SK-N-SH (cell line): ENCODE measurements around the gene KCNH4.

Source experiments
- CHD2 ChIP-seq: fragments of 150-350 bp; IDR thresholded peaks from 2 replicates; pipeline ENCODE4 v1.6.1; 2018; ENCODE audit warnings: low read length; ENCODE audit not compliant: partially characterized antibody
- CTCF ChIP-seq: fragments of 200-600 bp; sonication (generic); IDR thresholded peaks from 2 replicates; pipeline ENCODE4 v1.6.1; 2017; ENCODE audit warnings: antibody characterized with exemption, mild to moderate bottlenecking, moderate library complexity
- ELF1 ChIP-seq: IDR thresholded peaks from 2 replicates; pipeline ENCODE4 v1.4.0; 2012
- JUND ChIP-seq: IDR thresholded peaks from 2 replicates; pipeline ENCODE4 v1.4.0; 2012
- MEF2A ChIP-seq: IDR thresholded peaks from 2 replicates; pipeline ENCODE4 v1.4.0; 2012; ENCODE audit warnings: low read depth, borderline replicate concordance
- POLR2AphosphoS5 ChIP-seq: IDR thresholded peaks from 2 replicates; pipeline ENCODE4 v1.6.1; 2012; ENCODE audit warnings: low read depth, low read length
- RFX5 ChIP-seq: IDR thresholded peaks from 2 replicates; pipeline ENCODE4 v1.6.1; 2012; ENCODE audit warnings: mild to moderate bottlenecking, improper control_type of control experiment, low read length
- TAF1 ChIP-seq: IDR thresholded peaks from 2 replicates; pipeline ENCODE4 v1.6.1; 2012; ENCODE audit warnings: low read depth, mild to moderate bottlenecking, low read length, moderate library complexity, borderline replicate concordance

DNA sequence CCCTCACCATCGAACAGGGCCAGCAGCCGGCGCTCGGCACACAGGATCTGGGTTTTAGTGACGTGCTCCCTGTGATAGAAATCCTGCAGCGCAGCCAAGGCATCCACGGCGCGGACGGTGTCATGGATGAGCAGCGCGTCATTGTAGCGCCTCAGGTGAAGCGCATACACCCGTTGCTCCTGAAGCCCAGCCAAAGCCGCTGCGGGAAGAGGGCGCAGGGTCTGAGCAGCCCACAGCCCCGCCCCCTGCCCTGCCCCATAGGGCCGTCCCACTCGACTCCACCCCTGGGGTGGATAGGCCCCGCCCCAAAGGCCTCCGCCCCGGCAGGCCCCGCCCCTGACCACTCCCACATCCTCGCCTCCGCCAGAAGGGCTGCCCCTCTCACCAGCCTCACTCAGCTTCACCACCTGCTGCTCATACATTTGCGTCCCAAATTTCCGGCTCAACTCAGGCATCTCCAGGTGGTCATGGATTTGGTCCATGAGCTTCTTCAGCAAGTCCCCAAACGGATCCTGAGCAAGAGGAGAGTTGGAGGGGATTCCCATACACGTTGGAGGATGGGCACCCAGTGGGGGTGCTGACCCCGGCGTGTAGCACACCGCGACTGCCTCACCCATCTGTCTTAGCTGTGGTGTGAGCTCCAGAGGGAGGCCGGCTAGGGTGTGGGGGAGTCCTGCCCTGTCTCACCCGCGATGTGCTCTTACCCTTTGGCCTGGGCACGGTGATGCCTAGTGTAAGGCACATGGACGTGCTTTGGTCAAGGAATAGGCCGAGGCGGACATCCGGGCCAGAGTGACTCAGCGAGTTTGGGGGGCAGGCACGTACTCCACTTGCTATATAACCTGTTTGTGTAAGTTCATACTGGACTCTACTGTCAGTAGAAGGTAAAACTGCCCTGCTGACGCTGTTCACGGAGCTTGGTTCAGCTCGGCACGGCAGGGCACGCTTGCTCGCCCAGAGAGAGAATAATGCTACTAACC lies 73.1 kb downstream of the KCNH4 start:
- TF ChIP-seq CHD2: no peak
- no peak for TF ChIP-seq CTCF
- TF ChIP-seq ELF1: no peak
- no peak for TF ChIP-seq POLR2AphosphoS5
- no peak for TF ChIP-seq RFX5
- no peak for TF ChIP-seq TAF1
- TF ChIP-seq JUND: no peak
- TF ChIP-seq MEF2A: no peak
